NCI-H128 (cell line): ENCODE measurements around the gene EFCAB5.
A peak's percentile ranks its signal among the peaks of the same experiment; 100 is the strongest.
"Not testable (repeated sequence)": the region's sequence is repeated elsewhere in the genome, so short reads cannot be mapped to it uniquely, and the experiment has no call there.

Experiments
- DNase-seq: peaks from one replicate; lab custom pipeline; 2025; ENCODE audit not compliant: unreplicated experiment; lab: John Stamatoyannopoulos, UW

EFCAB5 gene

DNA sequence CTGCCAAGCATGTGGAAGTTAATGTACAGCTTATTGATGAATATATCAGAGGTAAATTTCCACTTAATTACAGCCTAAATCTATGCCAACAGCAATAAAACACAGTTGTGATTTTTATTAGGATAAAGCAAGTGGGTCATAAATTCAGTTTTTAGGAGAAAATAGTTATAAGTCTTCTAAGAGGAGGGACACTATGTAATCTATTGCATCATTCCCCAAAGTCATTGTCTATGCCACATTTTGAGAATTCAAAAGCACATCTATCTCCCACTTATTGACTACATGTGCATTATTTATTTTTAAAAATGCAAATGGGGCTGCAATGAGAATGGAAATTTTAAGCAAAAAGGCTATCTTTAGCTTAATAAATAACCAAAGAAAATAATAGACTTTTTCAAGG lies 151.5 kb downstream of the EFCAB5 start:
- DNase-seq: no peak

DNA sequence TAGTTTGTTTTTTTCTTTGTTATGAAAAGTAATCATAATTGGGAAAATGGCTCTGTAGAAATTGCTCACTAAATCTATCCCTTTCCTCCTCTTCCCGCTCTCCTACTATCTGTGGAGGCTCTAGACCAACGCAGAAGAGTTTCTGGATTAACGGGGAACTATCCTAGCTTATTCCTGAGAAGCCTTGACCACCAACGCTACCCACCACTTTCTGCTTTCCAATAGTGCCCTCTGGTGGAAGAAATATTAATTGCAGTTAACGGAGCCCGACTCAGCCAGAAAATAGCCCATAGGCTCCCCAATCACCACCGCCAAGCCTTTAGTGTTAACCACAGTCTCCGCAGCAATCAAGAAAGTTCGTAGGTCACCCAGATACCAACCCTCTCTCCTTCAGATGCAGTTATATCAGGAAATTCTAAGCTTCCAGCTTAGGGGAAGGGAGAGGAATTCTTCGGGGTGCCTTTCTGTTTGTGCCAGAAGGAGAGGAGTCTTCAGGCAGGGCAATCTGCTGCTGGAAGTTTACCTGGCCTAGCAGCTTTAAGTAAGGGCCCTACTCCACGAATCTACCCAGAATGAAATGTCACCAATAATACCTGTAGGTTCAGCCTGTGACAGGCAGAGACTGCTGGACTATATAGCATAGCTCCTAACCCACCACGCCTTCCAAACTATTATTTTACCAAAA lies 152.2 kb downstream of the EFCAB5 start:
- DNase-seq: no peak

DNA sequence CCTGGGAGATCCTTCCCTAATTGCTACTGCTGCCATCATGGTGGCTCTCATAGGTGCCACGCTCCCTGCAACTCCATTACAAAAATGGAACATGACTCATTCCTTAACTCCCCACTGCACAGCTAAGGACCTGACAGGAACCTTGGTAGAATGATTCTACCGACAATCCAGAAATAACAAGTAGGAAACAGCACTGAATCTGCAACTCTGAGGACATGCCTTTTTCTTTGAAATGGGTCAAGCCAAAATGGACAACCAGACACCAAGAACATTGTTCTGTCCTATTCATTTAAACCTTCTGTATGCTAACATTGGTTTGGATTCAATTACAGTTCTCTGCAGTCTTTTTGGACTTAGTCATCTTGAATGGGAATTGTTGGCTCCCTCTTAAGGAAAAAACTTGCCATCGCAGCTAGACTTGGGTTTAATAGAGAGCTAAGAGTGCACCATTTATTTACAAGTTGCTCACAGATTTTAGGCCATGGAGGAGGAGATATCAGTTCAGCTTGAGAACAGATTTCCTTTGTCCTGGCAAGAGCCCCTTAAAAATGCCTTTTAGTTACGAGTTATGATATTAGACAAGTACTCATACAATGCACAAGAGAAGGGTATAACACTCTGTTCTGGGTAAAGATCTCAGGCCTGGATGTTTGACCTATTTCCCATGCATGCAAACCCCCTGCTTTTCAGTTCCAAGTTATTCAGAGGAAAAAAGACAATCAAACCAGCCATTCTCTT lies 154.2 kb downstream of the EFCAB5 start:
- DNase-seq: no peak

DNA sequence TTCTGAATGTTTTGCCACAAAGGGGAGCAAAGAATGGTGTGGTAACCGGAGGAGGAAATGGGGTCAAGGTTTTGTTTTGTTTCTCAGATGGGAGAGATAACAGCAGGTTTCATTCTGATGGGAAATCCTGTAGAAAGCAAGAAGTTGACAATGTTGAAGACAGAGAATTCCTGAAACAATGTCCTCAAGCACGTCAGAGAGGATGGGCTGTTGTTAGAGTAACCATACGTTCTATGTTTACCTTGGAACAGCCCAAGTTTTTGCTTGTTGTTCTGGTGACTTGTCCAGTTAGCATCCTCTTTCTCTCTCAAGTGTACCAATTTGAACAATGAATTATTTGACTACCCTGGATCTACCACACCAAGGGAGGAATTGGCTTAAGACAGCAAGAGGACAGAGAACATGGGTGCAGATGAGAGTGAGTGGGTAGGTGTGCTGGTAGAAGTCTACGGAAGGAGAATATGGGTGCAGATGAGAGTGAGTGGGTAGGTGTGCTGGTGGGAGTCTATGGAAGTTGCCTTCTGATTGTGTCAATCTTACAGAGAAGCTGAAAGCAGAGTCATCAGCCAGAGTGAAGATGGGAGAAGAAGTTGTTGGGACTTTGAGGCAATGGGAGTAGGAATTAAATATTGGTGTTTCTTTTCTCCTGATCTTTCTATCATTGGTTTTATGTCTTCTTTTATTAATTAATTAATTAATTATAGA lies 160.4 kb downstream of the EFCAB5 start:
- DNase-seq: no peak

DNA sequence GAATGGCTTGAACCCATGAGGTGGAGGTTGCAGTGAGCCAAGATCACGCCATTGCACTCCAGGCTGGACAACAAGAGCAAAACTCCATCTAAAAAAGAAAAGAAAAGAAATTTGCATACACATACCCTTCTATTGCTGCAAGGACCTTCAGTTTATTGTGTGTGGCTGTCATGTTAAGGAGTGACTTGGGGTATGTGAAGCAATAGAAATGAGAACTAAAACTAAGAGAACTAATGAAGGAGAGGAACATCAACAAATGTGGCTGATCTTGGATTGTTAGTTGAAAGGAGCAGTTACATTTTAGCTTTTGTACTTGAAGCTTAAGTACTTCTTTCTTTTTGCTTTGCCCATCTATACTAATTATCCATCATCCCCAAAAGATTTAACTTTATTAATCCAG lies 162.5 kb downstream of the EFCAB5 start:
- no peak for DNase-seq

DNA sequence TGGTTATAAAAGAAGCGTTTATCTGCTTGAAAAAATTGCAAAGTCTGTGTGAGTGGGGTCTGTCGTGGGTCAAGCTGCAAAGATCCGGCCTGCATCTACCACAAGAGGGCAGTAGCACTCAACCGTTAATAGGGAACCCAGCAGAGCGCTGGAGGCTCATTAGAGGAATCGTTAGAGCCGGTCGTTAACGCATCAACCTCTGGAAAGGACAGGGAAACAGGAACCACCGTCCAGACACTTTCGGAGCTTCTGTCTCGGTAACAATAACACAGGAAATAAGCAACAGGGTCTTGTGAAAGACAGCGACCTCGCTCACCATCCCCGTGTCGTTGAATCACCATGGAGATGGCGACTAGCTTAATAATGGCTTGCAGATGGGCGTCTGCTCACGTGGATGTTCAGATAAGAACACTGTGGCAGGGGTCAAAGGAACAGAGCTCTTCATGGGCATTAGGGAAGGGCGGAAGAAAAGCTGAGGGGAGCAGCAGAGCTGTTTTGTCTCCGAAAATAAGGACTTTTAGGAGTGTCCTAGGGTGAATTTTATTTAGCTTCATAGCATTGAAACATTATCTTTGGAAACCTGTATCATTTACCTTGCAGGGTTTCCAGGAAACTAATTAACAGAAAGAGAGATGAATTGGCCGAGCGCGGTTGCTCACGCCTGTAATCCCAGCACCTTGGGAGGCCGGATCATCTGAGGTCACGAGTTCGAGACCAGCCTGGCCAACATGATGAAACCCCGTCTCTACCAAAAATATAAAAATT lies 163.3 kb downstream of the EFCAB5 start:
- peak; percentile 44 for DNase-seq

DNA sequence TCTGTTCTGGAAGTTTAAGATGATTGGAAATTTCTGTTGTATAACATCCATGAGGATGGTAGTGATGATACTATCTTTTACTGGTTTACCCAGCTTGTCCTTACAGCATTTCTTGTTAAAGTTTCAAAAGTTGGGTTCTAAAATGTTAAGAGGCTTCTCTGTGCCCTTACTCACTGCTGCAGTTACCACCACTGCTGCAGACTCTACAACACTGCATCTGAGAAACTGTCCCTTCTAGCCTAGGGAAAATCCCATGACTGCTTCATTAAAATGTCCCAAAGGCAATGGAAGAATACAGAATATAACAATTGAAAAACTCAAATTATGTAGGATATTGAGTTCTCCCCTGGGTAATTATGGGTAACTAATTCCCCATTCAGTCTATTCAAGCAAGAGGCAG lies 171.4 kb downstream of the EFCAB5 start:
- DNase-seq: no peak

DNA sequence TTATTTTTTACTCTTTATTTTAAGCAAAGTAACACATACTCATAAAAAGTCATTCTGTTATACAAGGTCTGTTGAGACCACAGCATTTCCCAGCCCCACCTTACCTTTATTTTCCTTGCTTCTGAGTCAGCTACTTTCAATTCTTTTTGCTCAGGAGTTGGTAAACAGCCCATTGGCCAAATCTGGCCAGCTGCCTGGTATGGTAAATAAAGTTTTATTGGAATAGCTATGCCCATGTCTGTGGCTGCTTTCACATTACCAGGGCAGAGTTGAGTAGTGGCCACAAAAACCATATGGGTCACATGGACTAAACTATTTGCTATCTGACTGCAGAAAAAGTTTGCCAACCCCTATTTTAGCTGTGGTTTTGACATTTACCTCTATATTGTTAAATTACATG lies 171.8 kb downstream of the EFCAB5 start:
- DNase-seq: no peak

DNA sequence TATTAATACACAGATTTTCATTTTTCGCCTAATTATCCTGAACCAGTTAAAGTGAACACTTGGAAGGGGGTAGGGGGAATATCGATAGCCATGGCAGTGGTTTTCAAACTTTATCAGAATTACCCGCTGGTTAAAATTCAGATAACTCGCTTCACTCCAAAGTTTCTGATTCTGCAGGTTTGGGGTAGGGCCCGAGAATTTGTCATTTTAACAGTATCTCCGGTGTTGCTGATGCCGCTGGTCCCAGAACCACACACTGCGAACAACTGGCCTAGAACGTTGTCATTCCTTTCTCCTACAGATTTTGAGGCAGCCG lies 174.9 kb downstream of the EFCAB5 start:
- DNase-seq: no peak

DNA sequence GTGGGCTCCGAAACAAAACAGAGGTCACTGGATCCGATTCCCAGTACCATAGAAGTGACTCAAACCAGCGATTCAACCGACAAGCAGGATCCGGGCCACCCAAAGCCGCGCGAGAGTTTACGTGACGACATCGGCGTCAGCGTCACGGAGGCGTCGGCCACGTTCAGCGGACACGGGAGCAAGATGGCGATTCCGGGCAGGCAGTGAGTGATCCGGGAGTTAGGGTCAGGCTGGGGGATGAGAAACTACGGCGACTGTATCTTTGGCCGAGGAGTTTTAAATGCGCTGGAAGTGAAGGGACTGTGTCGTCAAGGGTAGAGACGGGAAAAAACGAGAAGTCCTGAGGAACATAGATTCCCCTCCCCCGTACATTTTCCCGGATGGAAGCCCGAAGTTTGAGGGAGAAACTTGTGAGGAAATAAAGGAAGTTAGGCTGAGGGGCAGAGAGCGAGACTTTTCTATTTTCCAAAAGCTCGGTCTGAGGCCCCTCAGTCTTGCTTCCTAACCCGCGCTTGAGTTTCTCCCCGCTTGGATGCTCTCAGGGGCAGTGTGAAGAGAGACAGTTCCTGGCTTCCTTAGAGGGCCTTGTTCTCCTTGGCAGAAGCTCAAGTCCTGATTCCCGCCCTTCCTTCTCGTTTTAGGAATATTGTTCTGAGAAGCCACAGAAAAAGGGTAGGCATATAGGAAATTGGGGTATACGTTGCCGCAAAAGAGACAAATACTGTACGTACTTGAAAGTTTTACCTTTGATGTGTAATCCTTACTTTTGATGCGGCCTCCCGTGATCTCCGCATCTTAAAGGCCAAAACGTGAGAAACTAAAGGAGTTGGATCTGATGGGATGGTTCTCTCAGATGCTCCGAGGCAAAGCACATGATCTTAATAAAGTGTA lies 175.5 kb downstream of the EFCAB5 start, which contains the start of gene NSRP1:
Gene NSRP1 (plus strand): TSS at position 156 of the 891 bp plus-strand sequence. CDS start 28 bp downstream, at position 184.
- DNase-seq: peak; percentile 42

DNA sequence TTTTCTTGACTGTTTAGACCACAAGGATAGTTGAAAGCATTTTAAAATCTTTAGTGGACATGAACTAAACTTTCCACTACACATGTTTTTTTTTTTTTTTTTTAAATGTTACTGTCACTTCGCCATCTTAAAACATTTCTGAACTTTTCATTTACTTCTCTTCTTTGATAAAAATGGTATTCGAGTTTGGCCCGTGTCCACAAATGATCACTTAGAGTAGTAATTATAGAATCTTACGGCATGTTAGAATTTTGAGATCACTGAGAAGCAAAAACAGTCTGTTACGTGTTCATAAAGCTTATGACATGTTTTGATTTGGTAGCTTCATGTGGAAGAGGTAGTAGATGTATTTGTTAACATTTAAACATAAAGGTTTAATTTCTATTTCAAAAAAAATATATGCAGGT lies 176.2 kb downstream of the EFCAB5 start:
- no peak for DNase-seq

DNA sequence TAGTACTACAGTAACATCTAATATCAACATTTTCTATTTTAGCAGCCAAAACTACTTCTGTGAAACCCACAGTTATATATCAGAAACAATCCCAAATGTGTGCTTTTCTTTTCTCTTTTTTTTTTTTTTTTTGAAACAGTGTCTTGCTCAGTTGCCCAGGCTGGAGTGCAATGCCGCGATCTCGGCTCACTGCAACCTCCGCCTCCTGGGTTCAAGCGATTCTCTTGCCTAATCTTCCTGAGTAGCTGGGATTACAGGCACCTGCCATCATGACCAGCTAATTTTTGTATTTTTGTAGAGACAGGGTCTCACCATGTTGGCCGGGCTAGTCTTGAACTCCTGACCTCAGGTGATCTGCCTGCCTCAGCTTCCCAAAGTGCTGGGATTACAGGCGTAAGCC lies 177.2 kb downstream of the EFCAB5 start:
- DNase-seq: not testable (repeated sequence)

DNA sequence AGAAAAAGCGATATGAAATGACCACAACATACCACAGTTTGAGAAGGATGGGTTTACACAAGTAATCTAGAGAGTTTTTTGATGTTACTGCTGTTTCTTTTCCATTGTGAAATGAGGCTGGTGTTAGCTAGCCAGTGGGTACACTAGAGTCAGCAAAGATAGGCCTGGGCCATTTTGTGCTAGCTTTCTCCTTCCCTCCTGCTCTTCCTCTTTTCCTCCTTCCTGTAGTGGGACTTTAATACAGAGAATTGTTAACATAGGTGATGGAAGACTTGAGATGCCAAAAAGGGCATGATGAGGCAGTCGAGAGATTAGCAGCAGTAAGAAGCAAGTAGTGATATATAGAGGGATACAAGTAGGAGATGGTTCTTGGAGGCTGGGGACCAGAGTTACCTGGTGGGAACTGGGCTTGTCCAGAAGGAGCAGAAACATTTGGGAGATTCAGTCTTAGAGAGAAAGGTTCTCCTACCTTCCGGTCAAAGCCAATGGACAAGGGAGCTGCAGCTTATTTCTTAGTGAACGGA lies 182.9 kb downstream of the EFCAB5 start:
- DNase-seq: no peak

DNA sequence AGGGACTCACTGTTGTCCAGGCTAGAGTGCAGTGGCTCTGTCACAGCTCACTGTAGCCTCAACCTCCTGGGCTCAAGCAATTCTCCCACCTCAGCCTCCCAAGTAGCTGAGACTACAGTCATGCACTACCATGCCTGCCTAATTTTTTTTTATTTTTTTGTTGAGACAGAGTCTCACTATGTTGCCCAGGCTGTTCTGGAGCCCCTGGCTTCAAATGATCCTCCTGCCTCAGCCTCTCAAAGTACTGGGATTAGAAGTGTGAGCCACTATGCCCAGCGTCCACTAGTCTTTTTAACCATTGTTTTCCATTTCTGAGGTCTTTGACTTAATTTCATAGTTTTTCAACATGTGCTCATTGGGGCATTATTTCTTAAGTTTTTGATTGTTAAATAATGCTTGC lies 188.7 kb downstream of the EFCAB5 start:
- no peak for DNase-seq

DNA sequence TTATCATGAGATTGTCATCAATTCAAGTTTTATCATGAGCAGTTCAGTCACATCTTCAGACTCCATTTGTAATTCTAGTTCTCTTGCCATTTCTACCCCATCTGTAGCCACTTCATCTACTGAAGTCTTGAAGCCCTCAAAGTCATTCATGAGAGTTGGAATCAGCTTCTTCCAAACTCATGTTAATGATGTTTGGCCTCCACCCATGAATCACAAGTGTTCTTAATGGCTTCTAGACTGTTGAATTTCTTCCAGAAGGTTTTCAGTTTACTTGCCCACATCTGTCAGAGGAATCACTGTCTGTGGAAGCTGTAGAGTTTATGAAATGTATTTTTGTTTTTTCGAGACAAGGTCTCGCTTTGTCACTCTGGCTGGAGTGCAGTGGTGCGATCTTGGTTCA lies 191.2 kb downstream of the EFCAB5 start:
- no peak for DNase-seq

DNA sequence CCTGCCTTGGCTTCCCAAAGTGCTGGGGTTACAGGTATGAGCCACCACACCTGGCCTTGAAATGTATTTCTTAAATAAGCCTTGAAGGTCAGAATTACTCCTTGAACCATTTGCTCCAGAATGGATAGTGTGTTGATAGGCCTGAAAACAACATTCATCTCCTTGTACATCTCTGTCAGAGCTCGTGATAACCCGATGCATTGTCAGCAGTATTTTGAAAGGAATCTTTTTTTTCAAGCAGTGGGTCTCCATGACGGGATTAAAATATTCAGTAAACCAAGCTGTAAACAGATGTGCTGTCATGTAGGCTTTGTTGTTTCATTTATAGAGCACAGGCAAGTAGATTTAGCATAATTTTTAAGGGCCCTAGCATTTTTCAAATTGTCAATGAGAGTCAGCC lies 191.8 kb downstream of the EFCAB5 start:
- DNase-seq: no peak

DNA sequence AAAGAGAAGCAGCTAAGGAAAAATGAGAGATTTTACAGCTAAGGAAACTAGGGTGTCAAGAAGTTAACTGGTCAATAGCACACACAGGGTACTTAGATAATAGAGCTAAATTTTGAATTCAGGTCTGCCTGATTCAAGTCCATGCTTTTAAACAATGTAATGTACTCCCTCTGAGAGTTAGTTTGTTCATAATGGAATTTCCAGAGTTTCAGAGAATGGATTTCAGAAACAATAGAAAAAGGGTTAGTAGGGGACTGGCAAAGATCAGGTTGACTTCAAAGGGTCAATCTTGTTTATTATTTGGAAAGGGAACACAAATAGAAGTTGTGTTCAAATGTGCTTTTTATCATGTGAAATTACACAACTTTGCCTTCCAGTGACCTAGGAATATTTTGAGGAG lies 193.1 kb downstream of the EFCAB5 start:
- no peak for DNase-seq

DNA sequence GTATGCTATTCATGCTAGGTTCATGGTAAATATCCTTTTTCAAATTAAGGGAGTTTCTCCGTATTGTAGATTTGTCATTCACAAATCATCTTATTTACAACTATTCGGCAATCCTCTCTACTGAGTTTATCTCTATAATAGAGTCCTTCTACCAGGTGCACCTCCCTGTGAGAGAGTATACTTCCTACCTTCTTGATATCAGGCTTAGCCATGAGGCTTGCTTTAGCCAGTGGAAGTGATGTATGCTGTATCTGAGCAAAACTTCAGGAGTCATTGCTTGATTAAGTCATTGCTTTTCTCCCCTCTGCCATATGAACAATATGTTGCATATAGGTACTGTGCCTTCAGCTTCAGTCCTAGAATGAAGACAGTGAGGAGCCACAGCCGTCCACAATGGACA lies 195.7 kb downstream of the EFCAB5 start:
- no peak for DNase-seq

DNA sequence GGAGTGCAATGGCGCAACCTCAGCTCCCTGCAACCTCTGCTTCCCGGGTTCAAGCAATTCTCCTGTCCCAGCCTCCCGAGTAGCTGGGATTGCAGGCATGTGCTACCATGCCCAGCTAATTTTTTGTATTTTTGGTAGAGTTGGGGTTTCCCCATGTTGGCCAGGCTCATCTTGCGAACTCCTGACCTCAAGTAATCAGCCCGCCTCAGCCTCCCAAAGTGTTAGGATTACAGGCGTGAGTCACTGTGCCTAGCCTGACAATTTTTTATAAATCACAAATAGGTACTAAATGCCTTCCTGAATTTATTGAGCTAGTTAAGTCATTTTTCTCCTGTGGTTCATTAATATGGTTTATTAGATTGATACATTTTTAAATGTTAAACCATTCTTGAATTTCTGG lies 206.4 kb downstream of the EFCAB5 start:
- not testable (repeated sequence) for DNase-seq

DNA sequence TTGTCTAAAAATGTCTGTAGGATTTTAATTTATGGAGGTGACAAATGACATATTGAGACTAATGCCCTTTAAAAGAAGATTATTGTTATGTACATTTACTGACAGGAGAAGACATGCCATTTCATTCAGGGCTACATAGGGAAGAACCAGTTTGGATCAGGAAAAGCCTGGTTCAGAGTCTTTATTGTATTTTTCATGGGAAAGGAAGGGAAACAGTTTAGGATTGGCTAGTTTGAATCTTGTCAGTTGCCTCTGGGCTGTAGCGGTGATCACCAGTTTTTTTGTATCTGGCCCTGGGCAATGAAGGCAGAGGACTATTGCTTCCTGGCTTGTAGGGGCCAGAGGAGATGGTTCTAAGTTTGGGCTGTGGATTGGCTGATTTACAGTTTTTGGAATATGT lies 206.9 kb downstream of the EFCAB5 start:
- DNase-seq: no peak
